GM10266 (cell line): ENCODE results near the gene MED26.

ENCODE experiments used
- DNase-seq: peaks from one replicate; pipeline ENCODE4 v3.0.0; 2012; ENCODE audit errors: extremely low spot score
- TF ChIP-seq, protein P1 (sequence below): IDR thresholded peaks from 2 replicates; pipeline ENCODE4 v1.5.1; 2012; ENCODE audit warnings: mild to moderate bottlenecking, low read depth; ENCODE audit not compliant: control insufficient read depth, insufficient read depth; ENCODE audit errors: missing control alignments

Gene MED26

GRCh38 chr19:16582486-16583261 lies 45.3 kb downstream of the MED26 start:
- DNase-seq: no peak
- TF ChIP-seq, protein P1, sequence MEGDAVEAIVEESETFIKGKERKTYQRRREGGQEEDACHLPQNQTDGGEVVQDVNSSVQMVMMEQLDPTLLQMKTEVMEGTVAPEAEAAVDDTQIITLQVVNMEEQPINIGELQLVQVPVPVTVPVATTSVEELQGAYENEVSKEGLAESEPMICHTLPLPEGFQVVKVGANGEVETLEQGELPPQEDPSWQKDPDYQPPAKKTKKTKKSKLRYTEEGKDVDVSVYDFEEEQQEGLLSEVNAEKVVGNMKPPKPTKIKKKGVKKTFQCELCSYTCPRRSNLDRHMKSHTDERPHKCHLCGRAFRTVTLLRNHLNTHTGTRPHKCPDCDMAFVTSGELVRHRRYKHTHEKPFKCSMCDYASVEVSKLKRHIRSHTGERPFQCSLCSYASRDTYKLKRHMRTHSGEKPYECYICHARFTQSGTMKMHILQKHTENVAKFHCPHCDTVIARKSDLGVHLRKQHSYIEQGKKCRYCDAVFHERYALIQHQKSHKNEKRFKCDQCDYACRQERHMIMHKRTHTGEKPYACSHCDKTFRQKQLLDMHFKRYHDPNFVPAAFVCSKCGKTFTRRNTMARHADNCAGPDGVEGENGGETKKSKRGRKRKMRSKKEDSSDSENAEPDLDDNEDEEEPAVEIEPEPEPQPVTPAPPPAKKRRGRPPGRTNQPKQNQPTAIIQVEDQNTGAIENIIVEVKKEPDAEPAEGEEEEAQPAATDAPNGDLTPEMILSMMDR: no peak

DNA sequence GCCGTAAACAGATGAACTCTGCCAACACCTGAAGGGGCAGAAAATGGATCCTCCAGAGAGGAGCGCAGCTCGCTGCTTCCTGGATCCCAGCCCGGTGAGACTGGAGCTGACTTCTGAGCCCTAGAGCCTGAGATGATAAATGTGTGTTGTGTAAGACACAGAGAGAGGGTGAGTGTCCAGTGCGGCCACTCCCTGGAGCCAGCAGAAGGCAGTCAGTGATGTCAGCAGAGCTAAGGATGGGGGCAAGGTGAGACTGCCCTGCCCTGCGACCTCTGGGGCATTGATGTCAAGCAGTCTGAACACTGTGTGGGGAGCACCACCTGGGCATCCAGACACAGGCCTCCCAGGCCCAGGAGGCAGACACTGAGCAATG lies 46.0 kb downstream of the MED26 start:
- TF ChIP-seq, protein P1: no peak
- no peak for DNase-seq

DNA sequence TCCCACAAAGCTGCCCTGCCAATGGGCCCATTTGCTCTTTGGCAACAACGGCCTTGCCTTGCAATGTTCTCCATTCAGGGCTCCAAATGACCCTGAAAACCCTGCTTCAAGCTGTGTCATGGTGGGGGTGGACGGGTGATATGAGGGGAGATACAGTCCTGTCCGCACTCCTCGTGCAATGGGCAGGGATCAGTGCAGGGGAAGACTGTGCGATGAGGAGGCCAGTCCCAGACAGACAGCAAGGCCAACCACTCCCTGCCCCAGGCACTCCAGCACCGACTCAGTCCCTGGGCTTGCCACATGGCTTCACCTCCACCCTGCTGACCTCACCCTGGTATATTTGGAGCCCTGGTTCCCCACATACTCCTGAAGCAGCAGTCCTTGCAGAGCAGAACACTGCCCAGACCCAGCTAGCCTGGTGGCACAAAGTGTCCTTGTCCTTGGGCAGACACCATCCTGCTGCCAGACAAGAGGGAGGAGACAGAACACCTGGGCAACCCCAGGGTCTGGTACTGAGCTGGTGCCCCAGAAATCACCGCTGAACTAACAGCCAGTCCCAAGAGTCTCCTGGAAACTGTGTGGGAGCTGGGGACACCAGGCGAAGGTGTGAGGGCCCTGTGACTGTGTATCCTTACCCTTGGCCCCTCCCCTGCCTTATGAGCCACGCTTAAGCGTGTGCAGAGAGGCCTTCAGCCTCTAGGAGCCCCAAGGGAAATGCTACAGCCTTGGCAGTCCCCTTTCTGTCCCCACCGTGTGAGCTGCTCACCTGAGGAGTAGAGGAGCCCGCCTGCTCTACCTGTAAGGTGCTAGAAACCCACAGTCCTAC lies 46.6 kb downstream of the MED26 start:
- no peak for DNase-seq

GRCh38 chr19:16579381-16579780 lies 48.6 kb downstream of the MED26 start:
- TF ChIP-seq, protein P1: no peak
- no peak for DNase-seq

More for the DNA sequence above, 46.6 kb downstream of the MED26 start:
- TF ChIP-seq, protein P1: no peak

- DNase-seq: no peak
- TF ChIP-seq, protein P1: no peak
Measured at GRCh38 chr19:16577531-16577985, 50.4 kb downstream of the MED26 start.

DNA sequence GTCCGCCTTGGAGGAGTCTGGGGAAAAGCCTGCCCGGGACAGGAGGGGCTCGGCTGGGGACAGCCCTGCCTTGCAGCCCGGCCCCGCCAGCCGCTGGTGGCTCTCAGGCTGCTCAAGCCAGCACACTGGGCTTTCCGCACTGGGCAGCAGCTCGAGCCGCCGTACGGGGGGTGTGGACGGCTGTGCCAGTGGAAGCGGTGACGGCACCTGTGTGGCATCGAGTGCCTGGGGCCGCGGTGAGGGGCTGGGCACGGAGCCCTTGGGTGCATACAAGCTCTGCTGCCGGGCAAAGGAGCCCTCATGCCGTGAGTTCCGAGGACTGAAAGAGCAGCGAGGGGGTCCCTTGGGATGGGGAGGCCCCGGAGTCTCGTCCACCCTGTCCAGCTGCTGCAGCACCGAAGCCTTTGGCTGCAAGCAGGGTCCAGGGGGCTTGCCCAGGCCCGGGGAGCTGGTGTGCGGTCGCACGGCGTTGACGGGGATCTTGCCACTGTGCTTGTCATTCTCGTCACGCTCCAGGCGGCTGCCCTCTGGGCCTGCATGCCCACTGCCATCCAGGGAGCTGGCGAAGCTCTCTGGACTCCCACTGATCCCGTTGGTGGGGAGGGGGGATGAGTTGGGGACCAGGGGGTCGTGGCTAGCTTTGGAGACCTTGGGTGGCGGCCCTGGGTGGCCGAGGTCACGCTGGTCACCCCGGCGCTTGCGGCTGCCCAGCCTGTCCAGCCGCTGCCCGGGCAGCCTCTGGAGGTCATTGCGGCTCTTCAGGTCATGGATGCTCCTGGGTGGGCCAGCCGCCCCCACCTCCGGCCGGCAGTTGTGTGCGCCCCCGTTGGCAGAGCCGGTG lies 51.1 kb downstream of the MED26 start:
- TF ChIP-seq, protein P1: no peak
- no peak for DNase-seq
